HG03520 (cell line): ENCODE results near the gene RAB11FIP2.

Source experiments
- ATAC-seq: cut with Tn5 transposase; IDR thresholded peaks from one replicate; pipeline ENCODE4 v1.9.1; 2021; ENCODE audit warnings: mild to moderate bottlenecking, moderate library complexity; ENCODE audit not compliant: unreplicated experiment

RAB11FIP2 gene

GRCh38 chr10:118035354-118036005 lies 11.3 kb downstream of the RAB11FIP2 start:
- no peak for ATAC-seq

- no peak for ATAC-seq
Measured at GRCh38 chr10:118034791-118035261, 11.9 kb downstream of the RAB11FIP2 start.

- no peak for ATAC-seq
Measured at GRCh38 chr10:118033905-118034304, 12.8 kb downstream of the RAB11FIP2 start.

GRCh38 chr10:118032564-118032963 lies 14.2 kb downstream of the RAB11FIP2 start:
- ATAC-seq: no peak

GRCh38 chr10:118031351-118032075 lies 15.2 kb downstream of the RAB11FIP2 start:
- no peak for ATAC-seq

- peak; percentile 98 for ATAC-seq
Measured at GRCh38 chr10:118028619-118029018, 18.1 kb downstream of the RAB11FIP2 start.

GRCh38 chr10:118027397-118027796 lies 19.3 kb downstream of the RAB11FIP2 start:
- no peak for ATAC-seq

GRCh38 chr10:118026936-118027335 lies 19.8 kb downstream of the RAB11FIP2 start:
- no peak for ATAC-seq

GRCh38 chr10:118020365-118020764 lies 26.4 kb downstream of the RAB11FIP2 start:
- ATAC-seq: no peak

- no peak for ATAC-seq
Measured at GRCh38 chr10:118017850-118018249, 28.9 kb downstream of the RAB11FIP2 start.

GRCh38 chr10:118017071-118017740 lies 29.5 kb downstream of the RAB11FIP2 start:
- no peak for ATAC-seq

- ATAC-seq: no peak
Measured at GRCh38 chr10:118012952-118013525, 33.7 kb downstream of the RAB11FIP2 start.

GRCh38 chr10:118007773-118008172 lies 39.0 kb downstream of the RAB11FIP2 start:
- no peak for ATAC-seq

GRCh38 chr10:118003126-118003525 lies 43.6 kb downstream of the RAB11FIP2 start:
- no peak for ATAC-seq

- ATAC-seq: no peak
Measured at GRCh38 chr10:118002581-118002980, 44.2 kb downstream of the RAB11FIP2 start.

- no peak for ATAC-seq
Measured at GRCh38 chr10:117997673-117998072, 49.1 kb downstream of the RAB11FIP2 start.

GRCh38 chr10:117996709-117997108 lies 50.0 kb downstream of the RAB11FIP2 start:
- no peak for ATAC-seq

GRCh38 chr10:117994771-117995170 lies 52.0 kb downstream of the RAB11FIP2 start:
- no peak for ATAC-seq

GRCh38 chr10:117993166-117993565 lies 53.6 kb downstream of the RAB11FIP2 start:
- ATAC-seq: no peak

- ATAC-seq: no peak
Measured at GRCh38 chr10:117991701-117992100, 55.0 kb downstream of the RAB11FIP2 start.

GRCh38 chr10:117989962-117990361 lies 56.8 kb downstream of the RAB11FIP2 start:
- no peak for ATAC-seq
